ENCODE measurements around the gene FCN3. TPM values are rescaled to one million over a fixed set of nuclear protein-coding genes. Genes with fewer than 3 reads are reported as not detected.

Gene FCN3
- total and polyA plus RNA-seq, 2 donors (not counting 3 experiments of a cell fraction or from before 2014, with no cell fraction given): 0.15 TPM; not detected in 1

DNA sequence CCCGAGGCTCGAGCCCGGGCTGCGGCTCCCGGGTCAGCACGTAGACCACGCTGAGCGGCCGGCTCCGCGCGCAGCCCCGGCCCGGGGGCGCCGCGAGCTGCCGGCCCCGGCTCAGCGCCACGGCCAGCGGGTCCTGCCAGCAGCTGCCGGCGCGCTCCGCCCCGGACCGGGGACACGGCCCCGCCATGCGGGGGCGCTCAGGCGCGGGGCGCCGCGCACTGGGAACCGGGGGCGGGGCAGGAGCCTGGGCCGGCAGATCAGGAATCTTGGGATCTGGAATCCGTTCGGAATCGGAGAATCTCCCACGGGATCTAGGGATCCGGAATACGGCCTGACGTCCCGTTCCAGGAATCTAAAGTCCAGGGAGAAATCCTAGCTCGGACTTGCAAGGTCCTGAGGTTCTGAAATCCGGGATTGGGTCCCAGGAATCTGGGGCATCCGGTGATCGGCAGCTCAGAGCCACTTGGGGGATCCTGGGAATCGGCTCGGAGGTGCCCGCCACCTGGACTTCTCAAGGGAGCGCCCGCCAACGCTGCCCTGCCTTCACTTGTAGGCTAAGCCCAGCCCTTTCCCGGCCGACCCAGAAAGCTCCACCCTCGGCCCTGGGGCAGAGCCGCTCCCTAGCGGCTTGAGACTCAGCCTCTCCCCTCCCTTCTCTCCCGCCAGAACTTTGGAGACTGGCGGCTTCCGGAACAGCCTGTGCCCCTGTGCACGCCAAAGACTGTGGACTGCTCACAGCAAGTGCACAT is 8.0 kb downstream of the FCN3 start, which contains the start of gene MAP3K6:
TSS of gene MAP3K6 (minus strand) at position 551 of the 749 bp plus-strand sequence. CDS start at position 187, 364 bp downstream.
- Histone ChIP-seq H3K36me3 (ENCODE audit: control insufficient read depth in 2 of 2, extremely low read depth in 1 of 2, insufficient read depth in 2 of 2, low read length in 2 of 2) (peaks cover 0 to 2% of the 10 kb centered on the region in 2 experiments), H3K27me3 (ENCODE audit: control insufficient read depth in 2 of 2, insufficient read depth in 2 of 2, low read length in 2 of 2) (no peaks in the 10 kb centered on the region), H4K20me1 (replicated peaks; ENCODE audit: control insufficient read depth, extremely low read depth, insufficient read depth, low read length) (no peaks in the 10 kb centered on the region), H3K27ac (ENCODE audit: insufficient read depth, low read depth, low read length) (peak within 1 kb of the TSS; percentile 85), H3K9me3 (replicated peaks; ENCODE audit: control insufficient read depth, insufficient read depth, low read length) (no peaks in the 10 kb centered on the region), H3K4me2 (ENCODE audit: insufficient read depth, low read length) (peak within 1 kb of the TSS; percentile 92), H3K4me1 (ENCODE audit: control insufficient read depth, extremely low read depth, insufficient read depth, low read length) (peaks cover 15% of the 10 kb centered on the region), H3K9me1 (replicated peaks; ENCODE audit: control insufficient read depth, extremely low read depth, insufficient read depth, low read length) (no peaks in the 10 kb centered on the region), H3K9ac (replicated peaks; ENCODE audit: extremely low read depth, insufficient read depth, low read length) (peak within 1 kb of the TSS; percentile 83), H2AFZ (ENCODE audit: low read depth, low read length) (peak within 1 kb of the TSS; percentile 94), H3K79me2 (ENCODE audit: control insufficient read depth, insufficient read depth, low read length) (no peaks in the 10 kb centered on the region), H3K4me3 (replicated peaks in 1 of 3; ENCODE audit: insufficient read depth in 1 of 3, low read depth in 1 of 3, low read length in 3 of 3) (peak within 1 kb of the TSS; percentile 62 to 81 (median 81))
- TF ChIP-seq POLR2AphosphoS5 (IDR thresholded peaks at IDR 0.05; ENCODE audit: insufficient read depth, low read depth, low read length) (peak; percentile 12), GATA2 (IDR thresholded peaks at IDR 0.05; ENCODE audit: insufficient read depth, insufficient read length, low read depth, low read length) (no peak), MYC (IDR thresholded peaks at IDR 0.05; ENCODE audit: low read depth, low read length) (no peak), JUN (IDR thresholded peaks at IDR 0.05; ENCODE audit: borderline replicate concordance, insufficient read depth, insufficient read length, low read depth) (no peak), EZH2 (IDR thresholded peaks at IDR 0.05; ENCODE audit: borderline replicate concordance, low read depth, low read length, severe bottlenecking) (no peak), POLR2A (IDR thresholded peaks at IDR 0.05; ENCODE audit: low read depth, low read length) (no peak), FOS (IDR thresholded peaks at IDR 0.05; ENCODE audit: borderline replicate concordance, insufficient read depth, low read length) (no peak)
- TF ChIP-seq, protein P1, sequence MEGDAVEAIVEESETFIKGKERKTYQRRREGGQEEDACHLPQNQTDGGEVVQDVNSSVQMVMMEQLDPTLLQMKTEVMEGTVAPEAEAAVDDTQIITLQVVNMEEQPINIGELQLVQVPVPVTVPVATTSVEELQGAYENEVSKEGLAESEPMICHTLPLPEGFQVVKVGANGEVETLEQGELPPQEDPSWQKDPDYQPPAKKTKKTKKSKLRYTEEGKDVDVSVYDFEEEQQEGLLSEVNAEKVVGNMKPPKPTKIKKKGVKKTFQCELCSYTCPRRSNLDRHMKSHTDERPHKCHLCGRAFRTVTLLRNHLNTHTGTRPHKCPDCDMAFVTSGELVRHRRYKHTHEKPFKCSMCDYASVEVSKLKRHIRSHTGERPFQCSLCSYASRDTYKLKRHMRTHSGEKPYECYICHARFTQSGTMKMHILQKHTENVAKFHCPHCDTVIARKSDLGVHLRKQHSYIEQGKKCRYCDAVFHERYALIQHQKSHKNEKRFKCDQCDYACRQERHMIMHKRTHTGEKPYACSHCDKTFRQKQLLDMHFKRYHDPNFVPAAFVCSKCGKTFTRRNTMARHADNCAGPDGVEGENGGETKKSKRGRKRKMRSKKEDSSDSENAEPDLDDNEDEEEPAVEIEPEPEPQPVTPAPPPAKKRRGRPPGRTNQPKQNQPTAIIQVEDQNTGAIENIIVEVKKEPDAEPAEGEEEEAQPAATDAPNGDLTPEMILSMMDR (IDR thresholded peaks at IDR 0.05; ENCODE audit: extremely low read depth in 1 of 2, insufficient read depth in 1 of 2, low read depth in 1 of 2, low read length in 2 of 2): peak; percentile 50 to 55
- TF ChIP-seq, protein P2, sequence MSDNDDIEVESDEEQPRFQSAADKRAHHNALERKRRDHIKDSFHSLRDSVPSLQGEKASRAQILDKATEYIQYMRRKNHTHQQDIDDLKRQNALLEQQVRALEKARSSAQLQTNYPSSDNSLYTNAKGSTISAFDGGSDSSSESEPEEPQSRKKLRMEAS (IDR thresholded peaks at IDR 0.05; ENCODE audit: insufficient read depth, insufficient read length): no peak
- dilution Hi-C loops (cut with MboI; ENCODE audit: extremely low pct_ligation_motif_present, low sequenced_read_pairs): no loop called here
- BruUV-seq (replicated peaks): no TSS peak
- FAIRE-seq: peak; percentile 90
- ChIA-PET POLR2A (interaction anchor here (0.8 to 1.7 kb wide), 3 partner anchors 25 to 237 kb away, joined by 3 to 5 read pairs (median 3); partner anchors contain the start of gene AHDC1), CTCF (interaction anchor here (0.7 to 6.8 kb wide), 26 partner anchors 8 to 303 kb away, joined by 3 to 57 read pairs (median 5); partner anchors contain the start of genes AHDC1, CD164L2, FCN3 and GPR3)
- DNase-seq (ENCODE audit: low read depth, low spot score): peak; percentile 55
- intact Hi-C loops (cut with micrococcal nuclease): loop anchor here (1.0 kb wide), 1 partner anchor 26 kb away; the partner anchor contains the start of gene GPR3
